Ascending aorta (tissue), 2 donors: ENCODE measurements around the gene KDM1B. TPM values are rescaled to one million over a fixed set of nuclear protein-coding genes. Genes with fewer than 3 reads are reported as not detected.

Source experiments
- DNase-seq, 2 donors: peaks; one replicate each; pipeline ENCODE4 v3.0.0-alpha.2; 2019; ENCODE audit warnings: low spot score in 2 of 2
- H3K27ac ChIP-seq, 2 donors: fragments of 200-600 bp; sonication (generic); one replicate each; pipeline ENCODE4 v1.5.1; 2016 to 2017; ENCODE audit warnings: mild to moderate bottlenecking in 1 of 2
- H3K27me3 ChIP-seq: fragments of 200-600 bp; sonication (generic); one replicate; pipeline ENCODE4 v1.5.1; 2017
- H3K36me3 ChIP-seq, 2 donors: fragments of 200-600 bp; sonication (generic); one replicate each; pipeline ENCODE4 v1.5.1; 2016
- H3K4me1 ChIP-seq, 2 donors: fragments of 200-600 bp; sonication (generic); one replicate each; pipeline ENCODE4 v1.5.1; 2016 to 2017; ENCODE audit warnings: mild to moderate bottlenecking in 1 of 2
- H3K4me3 ChIP-seq, 2 donors: fragments of 200-600 bp; sonication (generic); one replicate each; pipeline ENCODE4 v1.5.1; 2016 to 2017; ENCODE audit warnings: mild to moderate bottlenecking in 1 of 2
- H3K9me3 ChIP-seq, 2 donors: fragments of 200-600 bp; sonication (generic); one replicate each; pipeline ENCODE4 v1.5.1; 2016
- CTCF ChIP-seq, 3 experiments: fragments of 200-600 bp in 2 of 3; fragments of 450-650 bp in 1 of 3; sonication (generic) in 2 of 3; IDR thresholded peaks; one replicate each; pipeline ENCODE4 v1.5.1; 2016 to 2019; ENCODE audit warnings: antibody characterized with exemption in 3 of 3, mild to moderate bottlenecking in 1 of 3, moderate library complexity in 1 of 3
- intact Hi-C: fragments of 100-400 bp; cut with DNase I; formaldehyde crosslinking; loops from one replicate; pipeline ENCODE4 v1.15.1; 2023
- total RNA-seq: library from RNA; depleted of rRNA; stranded (reverse); fragments of >200 nt; gene quantifications from one replicate; pipeline ENCODE4 v1.1.0, GENCODE V29; 2016

KDM1B gene
- total RNA-seq, 1 donor from 2014 or later, result 4.9 TPM

- H3K4me3 ChIP-seq, result no peak overlapping the region
- DNase-seq, result no peak
- intact Hi-C loops, result no loop called here
- no peaks in the 10 kb centered on the region for H3K27me3 ChIP-seq
- peak overlapping the region in 1 of 2 donors; percentile 36 for H3K27ac ChIP-seq
- TF ChIP-seq CTCF (IDR thresholded peaks at IDR 0.05), result no peak
- peaks cover 0 to 10% of the 10 kb centered on the region in 2 donors for H3K4me1 ChIP-seq
- H3K9me3 ChIP-seq, result no peaks in the 10 kb centered on the region
- no peaks in the 10 kb centered on the region for H3K36me3 ChIP-seq
Measured at GRCh38 chr6:18118330-18118729, 36.9 kb upstream of the KDM1B start.

- H3K4me1 ChIP-seq, result peaks cover 0 to 10% of the 10 kb centered on the region in 2 donors
- no peak overlapping the region for H3K27ac ChIP-seq
- DNase-seq, result no peak
- H3K36me3 ChIP-seq, result no peaks in the 10 kb centered on the region
- H3K9me3 ChIP-seq, result no peaks in the 10 kb centered on the region
- no peaks in the 10 kb centered on the region for H3K27me3 ChIP-seq
- intact Hi-C loops, result no loop called here
- H3K4me3 ChIP-seq, result no peak overlapping the region
- TF ChIP-seq CTCF (IDR thresholded peaks at IDR 0.05), result no peak
Measured at GRCh38 chr6:18119236-18119635, 36.0 kb upstream of the KDM1B start.

GRCh38 chr6:18121580-18122127, 33.6 kb upstream of the KDM1B start:
- no peaks in the 10 kb centered on the region for H3K36me3 ChIP-seq
- H3K9me3 ChIP-seq, result no peaks in the 10 kb centered on the region
- no peak for DNase-seq
- H3K4me1 ChIP-seq, result peaks cover 0 to 10% of the 10 kb centered on the region in 2 donors
- peak overlapping the region; percentile 66 to 77 for H3K4me3 ChIP-seq
- TF ChIP-seq CTCF (IDR thresholded peaks at IDR 0.05), result no peak
- no peaks in the 10 kb centered on the region for H3K27me3 ChIP-seq
- intact Hi-C loops, result loop anchor here (1.0 to 5.0 kb wide), 5 partner anchors 79 to 539 kb away; no protein-coding TSS in a partner anchor
- H3K27ac ChIP-seq, result peak overlapping the region; percentile 15 to 63

GRCh38 chr6:18122128-18123093, 32.8 kb upstream of the KDM1B start, which contains the start of gene NHLRC1:
TSS of gene NHLRC1 (minus strand) at chr6:18122677. CDS start at chr6:18122606, 71 bp downstream.
- peak; percentile 90 to 98 (median 96) for TF ChIP-seq CTCF (IDR thresholded peaks at IDR 0.05)
- Histone ChIP-seq H3K36me3 (no peaks in the 10 kb centered on the region), H3K27ac (peak within 1 kb of the TSS; percentile 15 to 63), H3K4me1 (peaks cover 0 to 10% of the 10 kb centered on the region in 2 donors), H3K27me3 (no peaks in the 10 kb centered on the region), H3K4me3 (peak within 1 kb of the TSS; percentile 66 to 77), H3K9me3 (no peaks in the 10 kb centered on the region)
- DNase-seq, result peak; percentile 68 to 95
- intact Hi-C loops, result loop anchor here (1.0 to 5.0 kb wide), 5 partner anchors 80 to 540 kb away; no protein-coding TSS in a partner anchor

- no peak for DNase-seq
- Histone ChIP-seq H3K9me3 (no peaks in the 10 kb centered on the region), H3K27ac (no peak overlapping the region), H3K36me3 (peaks cover 5 to 6% of the 10 kb centered on the region in 2 donors), H3K27me3 (no peaks in the 10 kb centered on the region), H3K4me3 (no peak overlapping the region), H3K4me1 (peaks cover 0 to 10% of the 10 kb centered on the region in 2 donors)
- TF ChIP-seq CTCF (IDR thresholded peaks at IDR 0.05), result no peak
- intact Hi-C loops, result no loop called here
Measured at GRCh38 chr6:18126121-18126520, 29.1 kb upstream of the KDM1B start.
